Measurements from ENCODE around the gene ZNF410.
A peak's percentile ranks its signal among the peaks of the same experiment; 100 is the strongest.
"Not testable (repeated sequence)": the region's sequence is repeated elsewhere in the genome, so short reads cannot be mapped to it uniquely, and the experiment has no call there.

Gene ZNF410

GRCh38 chr14:73887694-73888459, 1.2 kb downstream of the ZNF410 start:
- DNase-seq = no peak

GRCh38 chr14:73888460-73888725, 1.7 kb downstream of the ZNF410 start:
- DNase-seq = no peak

- DNase-seq = no peak
These were observed 2.3 kb downstream of the ZNF410 start for GRCh38 chr14:73888971-73889370.

GRCh38 chr14:73889376-73889775, 2.7 kb downstream of the ZNF410 start:
- no peak for DNase-seq

GRCh38 chr14:73894180-73894687, 7.6 kb downstream of the ZNF410 start:
- not testable (repeated sequence) for DNase-seq

- DNase-seq = no peak
These were observed 9.3 kb downstream of the ZNF410 start for GRCh38 chr14:73895939-73896338.

GRCh38 chr14:73896521-73896920, 9.9 kb downstream of the ZNF410 start:
- DNase-seq = no peak

- DNase-seq = no peak
These were observed 16.4 kb downstream of the ZNF410 start for GRCh38 chr14:73903028-73903427.

- no peak for DNase-seq
These were observed 23.0 kb downstream of the ZNF410 start for GRCh38 chr14:73909681-73910080.

- DNase-seq = no peak
These were observed 26.6 kb downstream of the ZNF410 start for GRCh38 chr14:73913256-73913655.

- DNase-seq = no peak
These were observed 29.7 kb downstream of the ZNF410 start for GRCh38 chr14:73916324-73916723.

- DNase-seq = not testable (repeated sequence)
These were observed 32.8 kb downstream of the ZNF410 start for GRCh38 chr14:73919457-73919856.

- no peak for DNase-seq
These were observed 37.7 kb downstream of the ZNF410 start for GRCh38 chr14:73924337-73924736.

- no peak for DNase-seq
These were observed 49.0 kb downstream of the ZNF410 start for GRCh38 chr14:73935666-73936065.

GRCh38 chr14:73936548-73936947, 49.9 kb downstream of the ZNF410 start:
- no peak for DNase-seq

- no peak for DNase-seq
These were observed 50.4 kb downstream of the ZNF410 start for GRCh38 chr14:73937012-73937411.

GRCh38 chr14:73942180-73942579, 55.5 kb downstream of the ZNF410 start:
- DNase-seq = no peak

GRCh38 chr14:73943083-73943482, 56.4 kb downstream of the ZNF410 start:
- no peak for DNase-seq

- DNase-seq = no peak
These were observed 57.9 kb downstream of the ZNF410 start for GRCh38 chr14:73944432-73945158.

- DNase-seq = no peak
These were observed 58.6 kb downstream of the ZNF410 start for GRCh38 chr14:73945159-73945670.

- peak; percentile 75 to 81 for DNase-seq
These were observed 63.4 kb downstream of the ZNF410 start, which contains the start of the genes COQ6 and FAM161B for GRCh38 chr14:73949752-73950734. Gene COQ6 (plus strand): TSS chr14:73950302. CDS start chr14:73950333, 31 bp downstream. Gene FAM161B (minus strand): TSS chr14:73950094. CDS start chr14:73950026, 68 bp downstream.

- no peak for DNase-seq
These were observed 67.1 kb downstream of the ZNF410 start for GRCh38 chr14:73953731-73954130.

GRCh38 chr14:73955674-73956073, 69.0 kb downstream of the ZNF410 start:
- DNase-seq = no peak
